Subcutaneous abdominal adipose tissue (tissue), 5 donors: ENCODE results near the gene SPRED3.

ENCODE experiments used
- H3K27ac ChIP-seq: one replicate; pipeline ENCODE4 v1.7.0; 2013; ENCODE audit warnings: low read depth, mild to moderate bottlenecking, inconsistent platforms, low read length, moderate library complexity
- H3K27me3 ChIP-seq, 5 donors: one replicate each; pipeline ENCODE4 v1.7.0; 2013; ENCODE audit warnings: low read length in 5 of 5, inconsistent platforms in 1 of 5; ENCODE audit not compliant: control insufficient read depth in 5 of 5, insufficient read depth in 4 of 5
- H3K36me3 ChIP-seq, 5 donors: one replicate each; pipeline ENCODE4 v1.7.0; 2013; ENCODE audit warnings: low read length in 5 of 5; ENCODE audit not compliant: control insufficient read depth in 5 of 5, insufficient read depth in 5 of 5
- H3K4me1 ChIP-seq, 5 donors: one replicate each; pipeline ENCODE4 v1.7.0; 2013; ENCODE audit warnings: low read length in 5 of 5, mild to moderate bottlenecking in 3 of 5, moderate library complexity in 1 of 5; ENCODE audit not compliant: control insufficient read depth in 5 of 5, insufficient read depth in 5 of 5
- H3K4me3 ChIP-seq, 5 donors: one replicate each; pipeline ENCODE4 v1.7.0; 2013; ENCODE audit warnings: low read length in 5 of 5, low read depth in 1 of 5
- H3K9ac ChIP-seq, 5 donors: one replicate each; pipeline ENCODE4 v1.7.0; 2013; ENCODE audit warnings: low read length in 5 of 5, mild to moderate bottlenecking in 4 of 5, moderate library complexity in 3 of 5
- H3K9me3 ChIP-seq, 5 donors: one replicate each; pipeline ENCODE4 v1.7.0; 2013; ENCODE audit warnings: low read length in 5 of 5; ENCODE audit not compliant: control insufficient read depth in 5 of 5
- donor health status: healthy.
- donor health status: healthy.
- donor health status: healthy.
- donor health status: healthy.
- donor health status: healthy.

SPRED3 gene

GRCh38 chr19:38412961-38413360 is 24.5 kb downstream of the SPRED3 start:
- Histone ChIP-seq H3K27ac (no peak overlapping the region), H3K9ac (no peak overlapping the region), H3K9me3 (no peaks in the 10 kb centered on the region), H3K4me1 (peaks cover 4 to 9% (median 7%) of the 10 kb centered on the region in 5 donors), H3K27me3 (peaks cover 0 to 13% (median 5%) of the 10 kb centered on the region in 5 donors), H3K4me3 (no peak overlapping the region), H3K36me3 (peaks cover 0 to 24% (median 0%) of the 10 kb centered on the region in 5 donors)

- Histone ChIP-seq H3K27me3 (peaks cover 0 to 16% (median 9%) of the 10 kb centered on the region in 5 donors), H3K9me3 (no peaks in the 10 kb centered on the region), H3K4me1 (peaks cover 4 to 14% (median 11%) of the 10 kb centered on the region in 5 donors), H3K4me3 (no peak overlapping the region), H3K36me3 (peaks cover 0 to 24% (median 0%) of the 10 kb centered on the region in 5 donors), H3K27ac (no peak overlapping the region), H3K9ac (no peak overlapping the region)
These were observed 24.9 kb downstream of the SPRED3 start for GRCh38 chr19:38413416-38413815.

- H3K4me3 ChIP-seq, result peak overlapping the region in 1 of 5 donors; percentile 22
- H3K9me3 ChIP-seq, result no peaks in the 10 kb centered on the region
- peaks cover 0 to 16% (median 0%) of the 10 kb centered on the region in 5 donors for H3K36me3 ChIP-seq
- H3K27ac ChIP-seq, result no peak overlapping the region
- peak overlapping the region in 1 of 5 donors; percentile 54 for H3K9ac ChIP-seq
- peaks cover 4 to 15% (median 12%) of the 10 kb centered on the region in 5 donors for H3K4me1 ChIP-seq
- peaks cover 0 to 31% (median 19%) of the 10 kb centered on the region in 5 donors for H3K27me3 ChIP-seq
These were observed 28.6 kb downstream of the SPRED3 start for GRCh38 chr19:38417146-38417543.

- Histone ChIP-seq H3K27ac (no peak overlapping the region), H3K36me3 (peaks cover 0 to 11% (median 0%) of the 10 kb centered on the region in 5 donors), H3K4me1 (peaks cover 4 to 15% (median 12%) of the 10 kb centered on the region in 5 donors)
These were observed 29.3 kb downstream of the SPRED3 start for GRCh38 chr19:38417544-38418506.

GRCh38 chr19:38420935-38421334 is 32.4 kb downstream of the SPRED3 start:
- H3K4me1 ChIP-seq, result peaks cover 4 to 17% (median 12%) of the 10 kb centered on the region in 5 donors
- no peaks in the 10 kb centered on the region for H3K9me3 ChIP-seq
- H3K27me3 ChIP-seq, result peaks cover 9 to 39% (median 25%) of the 10 kb centered on the region in 5 donors
- no peak overlapping the region for H3K4me3 ChIP-seq
- H3K36me3 ChIP-seq, result peaks cover 0 to 11% (median 0%) of the 10 kb centered on the region in 5 donors
- H3K27ac ChIP-seq, result no peak overlapping the region
- no peak overlapping the region for H3K9ac ChIP-seq

More at GRCh38 chr19:38417544-38418506, 29.3 kb downstream of the SPRED3 start:
- Histone ChIP-seq H3K4me3 (peak overlapping the region; percentile 22 to 56 (median 52)), H3K9ac (peak overlapping the region in 2 of 5 donors; percentile 15 to 54), H3K9me3 (no peaks in the 10 kb centered on the region), H3K27me3 (peaks cover 2 to 32% (median 19%) of the 10 kb centered on the region in 5 donors)

DNA sequence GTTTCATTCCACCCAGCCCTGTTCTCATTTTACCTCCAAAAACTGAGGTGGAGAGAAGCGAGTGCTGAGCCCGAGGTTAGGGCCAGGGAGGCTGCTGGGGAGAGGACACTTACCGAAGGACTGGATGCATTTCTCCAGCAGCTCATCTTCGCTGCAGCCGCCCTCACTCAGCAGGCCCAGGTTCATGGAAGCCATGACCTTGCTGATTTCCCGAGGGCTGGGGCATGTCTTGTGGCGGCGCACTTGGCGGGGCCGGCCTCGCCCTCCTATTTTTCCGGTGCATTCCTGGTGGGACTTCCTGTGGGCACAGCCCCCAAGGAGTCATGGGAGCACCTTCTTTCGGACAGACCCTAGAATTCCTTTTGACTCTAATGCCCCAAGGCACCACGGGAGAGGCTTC is 33.4 kb downstream of the SPRED3 start:
- peaks cover 4 to 17% (median 12%) of the 10 kb centered on the region in 5 donors for H3K4me1 ChIP-seq
- no peak overlapping the region for H3K27ac ChIP-seq
- H3K4me3 ChIP-seq, result no peak overlapping the region
- no peaks in the 10 kb centered on the region for H3K9me3 ChIP-seq
- no peak overlapping the region for H3K9ac ChIP-seq
- peaks cover 10 to 38% (median 25%) of the 10 kb centered on the region in 5 donors for H3K27me3 ChIP-seq
- peaks cover 0 to 11% (median 0%) of the 10 kb centered on the region in 5 donors for H3K36me3 ChIP-seq

GRCh38 chr19:38422438-38422837 is 33.9 kb downstream of the SPRED3 start:
- H3K27me3 ChIP-seq, result peaks cover 10 to 32% (median 25%) of the 10 kb centered on the region in 5 donors
- H3K9ac ChIP-seq, result no peak overlapping the region
- H3K9me3 ChIP-seq, result no peaks in the 10 kb centered on the region
- H3K4me3 ChIP-seq, result no peak overlapping the region
- peaks cover 0 to 11% (median 0%) of the 10 kb centered on the region in 5 donors for H3K36me3 ChIP-seq
- no peak overlapping the region for H3K27ac ChIP-seq
- peaks cover 2 to 15% (median 10%) of the 10 kb centered on the region in 5 donors for H3K4me1 ChIP-seq

DNA sequence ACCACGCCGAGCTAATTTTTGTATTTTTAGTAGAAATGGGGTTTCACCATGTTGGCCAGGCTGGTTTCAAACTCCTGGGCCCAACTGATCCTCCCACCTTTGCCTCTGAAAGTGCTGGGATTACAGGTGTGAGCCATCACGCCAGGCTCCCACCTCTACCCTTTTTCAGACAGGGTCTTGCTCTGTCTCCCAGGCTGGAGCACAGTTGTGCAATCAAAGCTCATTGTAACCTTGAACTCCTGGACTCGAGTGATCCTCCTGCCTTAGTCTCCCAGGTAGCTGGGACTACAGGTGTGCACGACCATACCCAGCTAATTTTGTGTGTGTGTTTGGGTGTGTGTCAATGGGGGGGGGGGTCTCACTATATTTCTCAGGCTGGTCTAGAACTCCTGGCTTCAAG is 35.8 kb downstream of the SPRED3 start:
- no peak overlapping the region for H3K27ac ChIP-seq
- H3K4me3 ChIP-seq, result no peak overlapping the region
- H3K36me3 ChIP-seq, result peaks cover 0 to 11% (median 0%) of the 10 kb centered on the region in 5 donors
- H3K9me3 ChIP-seq, result no peaks in the 10 kb centered on the region
- peaks cover 10 to 22% (median 17%) of the 10 kb centered on the region in 5 donors for H3K27me3 ChIP-seq
- no peak overlapping the region for H3K9ac ChIP-seq
- peaks cover 0 to 3% (median 0%) of the 10 kb centered on the region in 5 donors for H3K4me1 ChIP-seq

GRCh38 chr19:38425222-38425809 is 36.8 kb downstream of the SPRED3 start:
- peaks cover 0 to 6% (median 0%) of the 10 kb centered on the region in 5 donors for H3K36me3 ChIP-seq
- H3K27ac ChIP-seq, result no peak overlapping the region
- peak overlapping the region in 3 of 5 donors; percentile 64 to 71 (median 64) for H3K9ac ChIP-seq
- peak overlapping the region; percentile 33 to 63 (median 54) for H3K4me3 ChIP-seq
- H3K27me3 ChIP-seq, result peaks cover 6 to 18% (median 14%) of the 10 kb centered on the region in 5 donors
- H3K4me1 ChIP-seq, result peaks cover 0 to 3% (median 0%) of the 10 kb centered on the region in 5 donors
- H3K9me3 ChIP-seq, result no peaks in the 10 kb centered on the region
